Stimulated activated CD4-positive, alpha-beta T cell treated with anti-CD3 and anti-CD28 coated beads, Interleukin-12 subunit alpha, Interleukin-12 subunit beta, amount 100 ng/mL, for 4 hours (primary cell): ENCODE results near the gene ZNF879.

ENCODE experiments used
- DNase-seq: peaks from one replicate; pipeline ENCODE4 v3.0.0-alpha.2; 2020

ZNF879 gene

GRCh38 chr5:179033004-179033580 lies 9.5 kb downstream of the ZNF879 start:
- no peak for DNase-seq

- no peak for DNase-seq
Measured at GRCh38 chr5:179044765-179045164, 21.2 kb downstream of the ZNF879 start.

GRCh38 chr5:179051784-179052183 lies 28.2 kb downstream of the ZNF879 start:
- DNase-seq, result no peak

- DNase-seq, result no peak
Measured at GRCh38 chr5:179054036-179054785, 30.6 kb downstream of the ZNF879 start.

- no peak for DNase-seq
Measured at GRCh38 chr5:179054876-179055275, 31.3 kb downstream of the ZNF879 start.

- no peak for DNase-seq
Measured at GRCh38 chr5:179055436-179055835, 31.8 kb downstream of the ZNF879 start.

GRCh38 chr5:179055841-179056240 lies 32.2 kb downstream of the ZNF879 start:
- DNase-seq, result no peak

GRCh38 chr5:179060116-179061008 lies 36.8 kb downstream of the ZNF879 start, which contains the start of gene ZNF354C:
Gene ZNF354C (plus strand): TSS chr5:179060373. CDS start chr5:179062069, 1,696 bp downstream.
- DNase-seq, result peak; percentile 85

GRCh38 chr5:179061025-179061424 lies 37.4 kb downstream of the ZNF879 start:
- no peak for DNase-seq

GRCh38 chr5:179065703-179066102 lies 42.1 kb downstream of the ZNF879 start:
- DNase-seq, result no peak

GRCh38 chr5:179079165-179079987 lies 55.8 kb downstream of the ZNF879 start:
- no peak for DNase-seq

GRCh38 chr5:179080724-179081123 lies 57.1 kb downstream of the ZNF879 start:
- no peak for DNase-seq
